AG08396 (cell line): ENCODE measurements around the gene B4GALT5.
"Not testable (repeated sequence)": the region's sequence is repeated elsewhere in the genome, so short reads cannot be mapped to it uniquely, and the experiment has no call there.

Source experiments
- DNase-seq: peaks from one replicate; pipeline ENCODE4 v3.0.0; 2012; ENCODE audit warnings: low spot score, mixed read lengths

B4GALT5 gene

DNA sequence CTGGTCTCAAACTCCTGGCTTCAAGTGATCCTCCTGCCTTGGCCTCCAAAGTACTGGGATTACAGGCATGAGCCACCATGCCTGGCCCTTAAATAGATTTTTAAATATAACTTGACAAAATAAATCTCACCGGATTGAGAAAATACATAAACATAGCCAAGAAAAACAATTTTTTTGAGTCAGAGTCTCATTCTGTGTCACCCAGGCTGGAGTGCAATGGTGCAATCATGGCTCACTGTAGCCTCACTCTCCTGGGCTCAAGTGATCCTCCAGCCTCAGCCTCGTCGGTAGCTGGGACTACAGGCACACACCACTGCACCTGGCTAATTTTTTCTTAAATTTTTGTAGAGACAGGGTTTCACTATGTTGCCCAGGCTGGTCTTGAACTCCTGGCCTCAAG is 85.4 kb downstream of the B4GALT5 start:
- DNase-seq: not testable (repeated sequence)

GRCh38 chr20:49627329-49627761 is 86.3 kb downstream of the B4GALT5 start:
- DNase-seq: no peak

- not testable (repeated sequence) for DNase-seq
Observed at GRCh38 chr20:49624988-49625387, 88.7 kb downstream of the B4GALT5 start.

DNA sequence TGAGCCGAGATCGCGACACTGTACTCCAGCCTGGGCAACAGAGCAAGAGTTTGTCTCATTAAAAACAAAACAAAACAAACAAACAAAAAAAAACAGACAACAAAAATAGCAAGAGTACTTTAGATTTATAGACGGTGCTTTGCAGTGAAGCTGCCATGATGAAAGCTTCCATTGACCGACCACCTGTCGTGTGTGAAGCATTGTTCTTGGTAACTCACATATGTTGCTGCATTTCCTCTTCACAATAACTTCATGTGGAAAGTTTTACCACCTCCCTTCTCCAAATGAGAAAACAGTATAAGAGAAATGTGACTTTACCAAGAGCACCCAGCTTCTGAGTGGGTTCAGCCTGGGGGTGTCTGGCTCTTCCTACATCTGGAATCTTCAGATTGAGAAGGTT is 89.4 kb downstream of the B4GALT5 start:
- DNase-seq: no peak

DNA sequence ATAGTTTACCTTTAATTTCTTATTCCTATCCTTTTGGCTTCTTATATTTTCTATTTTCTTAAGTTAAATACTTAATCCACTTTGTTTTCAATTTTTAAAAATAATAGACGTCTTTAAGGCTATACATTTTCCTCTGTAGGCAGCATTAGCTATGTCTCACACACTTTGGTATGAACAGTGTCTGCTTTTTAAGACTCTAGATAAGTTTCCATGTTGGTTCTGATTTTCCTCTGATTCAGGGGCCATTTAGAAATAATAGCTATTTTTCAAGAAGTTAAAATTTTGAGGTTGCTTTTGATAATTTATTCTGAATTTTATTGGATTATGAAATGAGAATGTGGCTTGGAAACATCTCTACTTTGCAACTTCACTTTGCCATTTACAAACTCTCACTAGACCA is 91.4 kb downstream of the B4GALT5 start:
- DNase-seq: no peak

DNA sequence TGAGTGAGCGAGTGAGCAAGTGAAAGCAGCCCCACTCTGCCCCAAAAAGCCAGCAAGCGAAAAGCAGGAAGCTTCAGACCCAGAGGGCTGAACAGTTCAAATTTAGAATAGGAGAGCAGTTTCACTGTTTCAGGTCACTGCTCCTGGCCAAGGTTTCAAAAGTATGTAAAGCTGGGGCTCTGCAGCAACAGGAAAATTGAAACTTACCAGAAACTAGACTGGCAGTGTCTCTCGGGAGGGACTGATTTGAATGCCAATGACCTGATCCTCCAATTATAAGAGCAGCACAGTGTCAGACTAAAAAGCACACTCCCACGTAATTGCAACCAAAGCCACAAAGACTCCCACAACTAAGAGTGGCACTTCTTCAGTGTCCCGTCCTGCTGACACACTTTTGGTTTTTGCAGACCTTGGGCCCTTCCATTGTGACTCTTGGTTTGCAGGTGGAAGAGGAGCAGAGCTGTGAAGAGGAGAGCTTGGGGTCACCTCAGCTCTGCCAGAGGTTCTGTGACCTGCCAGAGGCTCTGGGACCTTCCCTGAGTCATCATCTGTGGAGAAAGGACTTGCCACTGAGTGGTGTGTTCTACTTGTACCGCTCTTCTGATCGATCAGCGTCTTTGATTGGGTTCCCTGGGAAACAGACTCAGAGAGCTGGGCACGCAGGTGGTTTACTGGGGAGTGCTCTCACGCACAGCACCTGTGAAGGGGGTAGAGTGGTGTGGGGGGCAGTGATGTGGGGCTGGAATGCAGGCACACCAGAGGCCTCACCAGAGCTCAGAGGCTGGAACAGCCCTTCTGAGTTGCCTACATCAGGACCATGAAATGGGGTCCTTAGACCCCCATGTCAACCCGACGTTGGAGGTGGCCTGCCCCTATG is 93.1 kb downstream of the B4GALT5 start:
- no peak for DNase-seq

- DNase-seq: no peak
Observed at GRCh38 chr20:49619113-49620048, 94.3 kb downstream of the B4GALT5 start.

DNA sequence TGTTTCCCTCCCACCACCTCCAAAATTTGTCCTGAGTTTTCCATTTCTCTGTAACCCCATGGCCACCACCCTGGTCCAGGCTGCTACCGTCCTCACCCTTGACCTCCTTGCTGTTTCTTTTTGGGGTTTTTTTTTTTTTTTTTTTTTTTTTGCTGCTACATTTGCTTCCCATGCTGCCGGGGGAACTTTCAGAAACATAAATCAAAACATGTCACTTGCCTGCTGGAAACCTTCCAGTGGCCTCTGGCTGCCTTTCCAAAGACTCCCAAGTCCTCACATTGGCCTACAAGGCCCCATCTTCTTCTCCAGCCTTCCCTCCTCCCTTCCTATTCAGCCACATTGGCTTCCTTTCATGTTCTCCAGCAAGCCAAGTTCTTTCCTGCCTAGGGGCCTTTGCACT is 95.4 kb downstream of the B4GALT5 start:
- DNase-seq: no peak

DNA sequence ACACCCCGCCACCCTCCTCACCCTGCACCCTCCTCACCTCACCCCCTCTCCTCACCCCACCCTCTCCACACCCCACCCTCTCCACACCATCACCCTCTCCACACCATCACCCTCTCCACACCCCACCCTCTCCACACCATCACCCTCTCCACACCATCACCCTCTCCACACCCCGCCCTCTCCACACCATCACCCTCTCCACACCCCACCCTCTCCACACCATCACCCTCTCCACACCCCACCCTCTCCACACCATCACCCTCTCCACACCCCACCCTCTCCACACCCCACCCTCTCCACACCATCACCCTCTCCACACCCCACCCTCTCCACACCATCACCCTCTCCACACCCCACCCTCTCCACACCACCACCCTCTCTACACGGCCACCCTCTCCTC is 96.3 kb downstream of the B4GALT5 start:
- not testable (repeated sequence) for DNase-seq

DNA sequence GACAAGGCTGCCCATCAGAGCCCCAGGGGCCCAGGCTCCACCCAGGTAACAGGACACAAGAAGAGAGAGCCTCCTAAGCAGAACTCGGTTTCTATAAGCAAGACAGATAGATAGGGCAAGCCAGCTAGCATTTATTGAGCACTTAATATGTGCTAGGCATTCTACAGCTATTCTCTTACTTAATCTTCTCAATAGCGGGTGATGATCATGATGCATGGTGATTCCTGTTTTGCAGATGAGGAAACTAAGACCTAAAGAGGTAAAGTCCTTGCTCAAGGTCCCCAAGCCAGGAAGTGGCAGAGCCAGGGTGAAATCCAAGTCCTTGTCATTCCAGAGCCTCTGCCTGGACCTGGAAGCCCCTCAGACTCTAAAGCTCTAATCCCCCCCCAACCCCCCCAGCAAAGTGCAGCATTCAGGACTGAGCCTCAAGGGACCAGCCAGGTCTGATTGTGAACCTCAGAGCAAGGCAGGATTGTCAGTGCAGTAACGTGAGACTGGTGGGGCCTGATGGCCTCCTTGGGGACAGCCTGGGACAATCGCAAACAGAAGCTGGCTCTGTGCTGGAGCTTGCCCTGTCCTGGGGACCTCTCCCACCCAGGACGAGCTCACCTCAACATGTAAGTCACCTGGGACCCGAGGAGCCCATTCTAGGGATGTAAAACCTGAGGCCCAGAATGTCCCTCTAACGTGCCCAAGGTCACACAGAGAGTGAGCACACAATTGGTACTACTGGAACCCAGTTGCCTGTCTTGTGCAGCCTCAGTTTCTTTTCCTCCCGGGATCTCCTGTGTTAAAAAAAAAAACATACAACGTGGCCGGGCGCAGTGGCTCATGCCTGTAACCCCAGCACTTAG is 97.3 kb downstream of the B4GALT5 start:
- DNase-seq: no peak

DNA sequence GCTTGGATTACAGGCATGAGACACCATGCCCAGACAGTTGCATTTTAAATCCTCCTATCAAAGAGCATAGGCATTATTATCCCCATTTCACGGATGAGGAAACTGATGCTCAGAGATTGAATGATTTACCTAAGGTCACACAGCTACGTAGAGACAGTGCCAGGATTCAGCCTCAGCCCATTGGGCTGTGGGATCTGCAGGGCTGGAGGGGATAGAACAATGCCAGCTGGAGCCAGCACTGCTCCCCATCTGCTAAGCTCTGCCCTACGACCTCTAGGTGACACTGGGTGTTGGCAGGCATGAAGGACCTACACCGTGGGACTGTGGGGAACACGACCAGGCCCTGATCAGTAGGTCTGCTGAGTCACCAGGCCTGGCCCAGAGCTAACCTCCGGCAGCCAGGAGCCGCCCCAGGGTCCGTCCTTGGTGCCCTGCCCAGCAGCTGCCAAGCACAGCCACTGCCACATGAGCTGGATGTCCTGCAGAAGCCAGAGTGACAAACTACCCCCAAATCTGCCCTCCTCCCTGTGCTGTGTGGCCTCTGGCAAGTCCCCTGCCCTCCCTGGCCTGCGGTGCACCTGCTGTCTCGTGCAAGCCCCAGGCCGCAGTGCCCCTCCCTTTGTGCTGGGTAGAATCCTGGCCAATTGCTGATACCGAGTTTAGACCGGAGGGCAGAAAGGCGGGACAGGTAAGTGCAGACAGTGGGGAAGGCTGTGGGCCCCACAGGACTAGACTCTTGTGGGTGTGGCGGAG is 98.1 kb downstream of the B4GALT5 start:
- peak; percentile 48 for DNase-seq

DNA sequence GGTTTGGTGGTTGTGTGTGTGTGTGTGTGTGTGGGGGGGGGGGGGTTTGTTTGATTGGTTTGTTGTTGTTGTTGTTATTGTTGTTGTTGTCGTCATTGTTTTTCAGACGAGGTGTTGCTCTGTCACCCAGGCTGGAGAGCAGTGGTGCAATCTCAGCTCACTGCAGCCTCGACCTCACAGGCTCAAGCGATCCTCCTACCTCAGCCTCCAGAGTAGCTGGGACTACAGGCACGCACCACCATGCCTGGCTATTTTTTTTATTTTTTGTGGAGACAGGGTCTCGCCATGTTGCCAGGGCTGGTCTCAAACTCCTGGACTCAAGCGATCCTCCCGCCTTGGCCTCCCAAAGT is 98.7 kb downstream of the B4GALT5 start:
- DNase-seq: not testable (repeated sequence)

- DNase-seq: no peak
Observed at GRCh38 chr20:49614338-49615050, 99.2 kb downstream of the B4GALT5 start.

DNA sequence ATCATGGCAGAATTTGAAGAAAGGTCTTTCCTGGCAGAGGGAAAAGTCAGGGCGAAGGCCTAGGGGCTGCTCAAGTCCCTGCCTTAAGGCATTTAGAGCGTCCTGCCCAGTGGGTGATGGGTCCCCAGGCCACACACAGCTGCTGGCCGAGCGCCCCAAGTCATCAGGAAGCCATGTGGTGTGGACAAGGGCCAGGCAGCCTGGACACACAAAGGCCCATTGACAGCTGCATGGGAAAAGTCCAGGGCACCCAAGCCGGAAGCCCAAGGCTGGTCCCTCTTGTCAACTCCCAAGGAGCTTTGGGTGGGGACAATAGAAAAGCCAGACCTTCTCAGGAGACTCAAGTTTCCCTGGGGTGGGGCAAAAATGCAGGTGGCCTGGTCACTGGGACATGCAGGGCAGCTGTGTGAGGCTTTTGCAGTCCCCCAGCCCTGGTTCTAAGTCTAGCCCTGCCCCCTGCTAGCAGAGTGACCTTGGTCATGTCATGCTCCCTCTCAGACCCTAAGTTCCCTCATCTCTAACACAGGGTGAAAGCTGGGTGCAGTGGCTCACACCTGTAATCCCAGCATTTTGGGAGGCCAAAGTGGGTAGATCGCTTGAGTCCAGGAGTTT is 101.4 kb downstream of the B4GALT5 start:
- DNase-seq: no peak

GRCh38 chr20:49611539-49612126 is 102.0 kb downstream of the B4GALT5 start:
- DNase-seq: not testable (repeated sequence)

- peak; percentile 83 for DNase-seq
Observed at GRCh38 chr20:49610691-49611538, 102.8 kb downstream of the B4GALT5 start.

GRCh38 chr20:49608752-49609670 is 104.7 kb downstream of the B4GALT5 start:
- peak; percentile 74 for DNase-seq

DNA sequence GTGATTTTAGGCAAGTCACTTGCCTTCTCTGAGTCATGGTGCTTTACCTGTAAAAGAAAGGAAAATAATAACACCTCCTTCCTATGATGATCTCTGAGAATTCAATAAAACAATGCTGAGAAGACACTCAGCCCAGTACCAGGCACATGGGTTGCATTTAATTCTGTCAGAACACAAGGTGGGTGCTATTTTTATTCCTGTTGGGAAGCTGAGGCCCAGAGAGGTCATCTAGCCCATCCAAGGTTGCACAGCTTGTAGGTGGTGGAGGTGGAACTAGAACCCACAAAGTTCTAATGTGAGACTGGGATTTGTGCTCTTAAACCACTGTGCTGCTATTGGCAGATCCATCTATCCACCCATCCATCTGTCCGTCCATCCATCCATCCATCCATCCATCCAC is 106.1 kb downstream of the B4GALT5 start:
- no peak for DNase-seq
